H1 (cell line): ENCODE data around the gene DPH1. TPM values are rescaled to one million over a fixed set of nuclear protein-coding genes. Genes with fewer than 3 reads are reported as not detected.

ENCODE experiments used
- CTCF ChIA-PET: fragments of 300-600 bp; sonication (Branson Sonifier 250); formaldehyde crosslinking; loops from one replicate; lab custom pipeline; 2021; ENCODE audit not compliant: partially characterized antibody; lab: Charles Lee
- POLR2A ChIA-PET: fragments of 300-600 bp; sonication (Branson Sonifier 250); formaldehyde crosslinking; loops from one replicate; lab custom pipeline; 2021; ENCODE audit warnings: inconsistent platforms; ENCODE audit not compliant: partially characterized antibody; lab: Charles Lee
- DNase-seq, 2 experiments: peaks; one replicate each; pipeline versions ENCODE4 v3.0.0 to v3.0.0-alpha.2; 2010 to 2022; ENCODE audit warnings: low spot score in 2 of 2, low read depth in 1 of 2, mixed read lengths in 1 of 2
- FAIRE-seq: peaks from 2 replicates; lab custom pipeline; 2011; peaks lifted over from hg19 to GRCh38; lab: Jason Lieb, UNC
- H2AFZ ChIP-seq: 2 replicates; pipeline ENCODE4 v1.8.1; 2012; ENCODE audit warnings: low read length, inconsistent platforms
- H2AK5ac ChIP-seq: 2 replicates; pipeline ENCODE4 v1.6.1; 2013; ENCODE audit warnings: low read depth, low read length
- H2BK120ac ChIP-seq: replicated peaks from 2 replicates; pipeline ENCODE3; 2013; ENCODE audit warnings: low read depth, low read length, inconsistent platforms
- H2BK12ac ChIP-seq: 2 replicates; pipeline ENCODE4 v1.6.1; 2013; ENCODE audit warnings: low read depth, low read length
- H2BK15ac ChIP-seq: 2 replicates; pipeline ENCODE4 v1.6.1; 2013; ENCODE audit warnings: low read length
- H2BK20ac ChIP-seq: 2 replicates; pipeline ENCODE4 v1.6.1; 2013; ENCODE audit warnings: low read length
- H2BK5ac ChIP-seq: 2 replicates; pipeline ENCODE4 v1.6.1; 2013; ENCODE audit warnings: low read depth, low read length
- H3K14ac ChIP-seq: 2 replicates; pipeline ENCODE4 v1.6.1; 2013; ENCODE audit warnings: inconsistent platforms; ENCODE audit not compliant: insufficient read length
- H3K18ac ChIP-seq: 2 replicates; pipeline ENCODE4 v1.6.1; 2013; ENCODE audit warnings: low read length; ENCODE audit errors: extremely low read depth
- H3K23ac ChIP-seq: 2 replicates; pipeline ENCODE4 v1.6.1; 2013; ENCODE audit warnings: inconsistent platforms; ENCODE audit not compliant: insufficient read length
- H3K23me2 ChIP-seq: 2 replicates; pipeline ENCODE4 v1.6.1; 2013; ENCODE audit warnings: low read depth, low read length
- H3K27ac ChIP-seq: 2 replicates; pipeline ENCODE4 v1.6.1; 2011; ENCODE audit warnings: low read depth, low read length, inconsistent platforms
- H3K27me3 ChIP-seq, 4 experiments: replicated peaks in 1 of 4; 1 replicate in 1 of 4; 2 replicates in 3 of 4; pipeline versions ENCODE4 v1.6.1 to v1.8.1; 2011 to 2013; ENCODE audit warnings: low read length in 3 of 4, mild to moderate bottlenecking in 3 of 4, inconsistent platforms in 2 of 4, mixed read lengths in 2 of 4, moderate library complexity in 1 of 4; ENCODE audit not compliant: control insufficient read depth in 3 of 4, insufficient read depth in 3 of 4; ENCODE audit errors: extremely low read depth in 1 of 4
- H3K36me3 ChIP-seq, 4 experiments: 2 replicates each; pipeline versions ENCODE4 v1.6.1 to v1.8.1; 2011 to 2013; ENCODE audit warnings: mild to moderate bottlenecking in 4 of 4, low read length in 3 of 4, moderate library complexity in 2 of 4, control low read depth in 1 of 4, inconsistent platforms in 1 of 4; ENCODE audit not compliant: insufficient read depth in 4 of 4, control insufficient read depth in 2 of 4
- H3K4ac ChIP-seq: replicated peaks from 2 replicates; pipeline ENCODE3; 2013; ENCODE audit warnings: low read length, low read depth, mixed read lengths, inconsistent platforms; ENCODE audit not compliant: insufficient read length
- H3K4me1 ChIP-seq, 4 experiments: replicated peaks in 1 of 4; 1 replicate in 1 of 4; 2 replicates in 3 of 4; pipeline versions ENCODE4 v1.6.1 to v1.8.1; 2011 to 2013; ENCODE audit warnings: low read length in 3 of 4, inconsistent platforms in 2 of 4, mixed read lengths in 1 of 4; ENCODE audit not compliant: insufficient read depth in 4 of 4, control insufficient read depth in 3 of 4
- H3K4me2 ChIP-seq, 2 experiments: 2 replicates each; pipeline versions ENCODE4 v1.6.1 to v1.8.1; 2011 to 2013; ENCODE audit warnings: low read depth in 2 of 2, low read length in 2 of 2, control low read depth in 1 of 2, inconsistent platforms in 1 of 2, mild to moderate bottlenecking in 1 of 2; ENCODE audit not compliant: insufficient read depth in 1 of 2
- H3K4me3 ChIP-seq, 4 experiments: fragments of 200-600, 300-600 bp in 1 of 4; sonication (generic), shearing (Covaris generic), sonication (Bioruptor Twin) in 1 of 4; 2 replicates each; pipeline versions ENCODE4 v1.5.1 to v1.8.1; 2011 to 2016; ENCODE audit warnings: low read length in 4 of 4, low read depth in 3 of 4, control low read depth in 2 of 4, inconsistent platforms in 2 of 4, mild to moderate bottlenecking in 2 of 4, mixed read lengths in 1 of 4, moderate library complexity in 1 of 4; ENCODE audit not compliant: insufficient read depth in 2 of 4; ENCODE audit errors: extremely low read depth in 1 of 4
- H3K56ac ChIP-seq: replicated peaks from 2 replicates; pipeline ENCODE3; 2013; ENCODE audit warnings: low read depth, mild to moderate bottlenecking, mixed read lengths, low read length, inconsistent platforms; ENCODE audit not compliant: insufficient read length
- H3K79me1 ChIP-seq: 2 replicates; pipeline ENCODE4 v1.6.1; 2013; ENCODE audit warnings: low read depth, low read length, control low read depth
- H3K79me2 ChIP-seq, 2 experiments: 2 replicates each; pipeline versions ENCODE4 v1.6.1 to v1.8.1; 2012 to 2013; ENCODE audit warnings: low read length in 2 of 2, mild to moderate bottlenecking in 2 of 2, inconsistent platforms in 1 of 2; ENCODE audit not compliant: insufficient read depth in 2 of 2, control insufficient read depth in 1 of 2
- H3K9ac ChIP-seq, 4 experiments: replicated peaks in 1 of 4; 1 replicate in 1 of 4; 2 replicates in 3 of 4; pipeline versions ENCODE4 v1.6.1 to v1.8.1; 2011 to 2013; ENCODE audit warnings: low read depth in 3 of 4, low read length in 3 of 4, control low read depth in 2 of 4, mild to moderate bottlenecking in 2 of 4, moderate library complexity in 2 of 4, inconsistent platforms in 1 of 4; ENCODE audit errors: extremely low read depth in 1 of 4
- H3K9me3 ChIP-seq, 2 experiments: 2 replicates each; pipeline versions ENCODE4 v1.6.1 to v1.8.1; 2012 to 2013; ENCODE audit warnings: mild to moderate bottlenecking in 2 of 2, moderate library complexity in 2 of 2, control low read depth in 1 of 2, inconsistent platforms in 1 of 2, low read depth in 1 of 2, low read length in 1 of 2, mixed read lengths in 1 of 2; ENCODE audit not compliant: insufficient read depth in 2 of 2
- H4K20me1 ChIP-seq, 2 experiments: replicated peaks in 1 of 2; 2 replicates each; pipeline versions ENCODE3 to v1.8.1; 2011 to 2013; ENCODE audit warnings: inconsistent platforms in 2 of 2, low read length in 2 of 2, mild to moderate bottlenecking in 1 of 2; ENCODE audit not compliant: insufficient read depth in 2 of 2, control insufficient read depth in 1 of 2
- H4K5ac ChIP-seq: 2 replicates; pipeline ENCODE4 v1.6.1; 2013; ENCODE audit warnings: low read length, low read depth, mixed read lengths, inconsistent platforms; ENCODE audit not compliant: insufficient read length
- H4K8ac ChIP-seq: 2 replicates; pipeline ENCODE4 v1.8.0; 2013; ENCODE audit warnings: mild to moderate bottlenecking, moderate library complexity, low read length, inconsistent platforms; ENCODE audit not compliant: insufficient read depth; ENCODE audit errors: extremely low read depth
- H4K91ac ChIP-seq: replicated peaks from 2 replicates; pipeline ENCODE3; 2013; ENCODE audit warnings: low read length, mixed read lengths, inconsistent platforms; ENCODE audit not compliant: insufficient read length
- CHD1 ChIP-seq: IDR thresholded peaks from 2 replicates; pipeline ENCODE4 v1.6.1; 2012; ENCODE audit warnings: low read depth, low read length, improper control_type of control experiment
- CTBP2 ChIP-seq: IDR thresholded peaks from 2 replicates; pipeline ENCODE4 v1.7.0; 2011; ENCODE audit warnings: borderline replicate concordance, mild to moderate bottlenecking, moderate library complexity, mixed read lengths, low read length; ENCODE audit not compliant: insufficient read depth, insufficient read length
- EGR1 ChIP-seq: IDR thresholded peaks from 2 replicates; pipeline ENCODE4 v1.6.1; 2011; ENCODE audit warnings: low read depth, low read length, borderline replicate concordance
- KDM1A ChIP-seq: fragments of 200-600, 300-600 bp; sonication (generic); IDR thresholded peaks from 2 replicates; pipeline ENCODE4 v1.7.1; 2016; ENCODE audit warnings: mild to moderate bottlenecking, low read length, borderline replicate concordance
- KDM4A ChIP-seq: IDR thresholded peaks from one replicate; pipeline ENCODE4 v1.7.1; 2012; ENCODE audit warnings: low read depth, mild to moderate bottlenecking, moderate library complexity, low read length, inconsistent platforms; ENCODE audit not compliant: severe bottlenecking
- MAX ChIP-seq: IDR thresholded peaks from 2 replicates; pipeline ENCODE4 v1.6.1; 2012; ENCODE audit warnings: inconsistent platforms
- PHF8 ChIP-seq: fragments of 200-600 bp; sonication (generic); conservative IDR thresholded peaks from 2 replicates; pipeline ENCODE4 v1.7.1; 2012; ENCODE audit warnings: low read depth, mild to moderate bottlenecking, inconsistent platforms, low read length, moderate library complexity
- RBBP5 ChIP-seq: IDR thresholded peaks from 2 replicates; pipeline ENCODE4 v1.7.1; 2012; ENCODE audit warnings: low read depth, mild to moderate bottlenecking, inconsistent platforms, low read length, moderate library complexity, borderline replicate concordance
- SP1 ChIP-seq: IDR thresholded peaks from 2 replicates; pipeline ENCODE4 v1.6.1; 2011; ENCODE audit warnings: low read depth, low read length
- TAF1 ChIP-seq: IDR thresholded peaks from 2 replicates; pipeline ENCODE4 v1.6.1; 2011; ENCODE audit warnings: mild to moderate bottlenecking, low read depth, low read length
- TAF7 ChIP-seq: optimal IDR thresholded peaks from 2 replicates; pipeline ENCODE3; 2011; ENCODE audit warnings: low read depth, mild to moderate bottlenecking, inconsistent platforms, low read length, moderate library complexity, borderline replicate concordance
- WGBS, 2 experiments: shearing (Covaris generic) in 1 of 2; methylation state at CpG; one replicate each; pipeline versions ENCODE4 v1.1.6 to v1.1.7; 2013 to 2015; ENCODE audit warnings: low lambda C conversion rate in 2 of 2, mixed read lengths in 2 of 2, inconsistent platforms in 1 of 2, low coverage in 1 of 2, missing lambda C conversion rate in 1 of 2; ENCODE audit not compliant: insufficient replicate concordance in 2 of 2, insufficient coverage in 1 of 2, insufficient read length in 1 of 2; ENCODE audit errors: extremely low coverage in 1 of 2, missing lambda C conversion rate in 1 of 2; 5-methylcytosine and 5-hydroxymethylcytosine counted together
- polyA plus RNA-seq, 7 experiments: library from polyadenylated mRNA; depleted of rRNA in 3 of 7; stranded (reverse) in 5 of 7; unstranded in 2 of 7; fragments of >200 nt in 5 of 7; fragments of 200-250 nt in 2 of 7; gene quantifications; 1 replicate in 5 of 7; 2 replicates in 1 of 7; 4 replicates in 1 of 7; pipeline versions ENCODE4 v1.2.1 to v1.2.3, GENCODE V29; 2011 to 2013; ENCODE audit warnings: missing spikeins in 2 of 7, mixed read lengths in 2 of 7
- total RNA-seq: library from RNA; stranded (reverse); fragmentation: NEBNext Ultra II Directional; extraction: Animal tissue kit (Norgen Biotek cat#: 25700); gene quantifications from 2 replicates; pipeline ENCODE4 v1.2.1, GENCODE V29; 2021

Gene DPH1
- total and polyA plus RNA-seq, 2 of the 8 experiments (the other 6 are each of a cell fraction or from before 2014, with no cell fraction given), result 24.9 to 30.0 TPM

GRCh38 chr17:1997927-1998742 is 31.8 kb upstream of the DPH1 start:
- peak overlapping the region; percentile 73 to 79 for H3K4me2 ChIP-seq
- no peak overlapping the region for H3K27ac ChIP-seq
- H3K27me3 ChIP-seq, result peaks cover 8 to 28% (median 20%) of the 10 kb centered on the region in 4 experiments
- no peak overlapping the region for H3K4ac ChIP-seq
- DNase-seq (no peak), FAIRE-seq (no peak)
- H2AFZ ChIP-seq, result no peak overlapping the region
- no peak overlapping the region for H2BK20ac ChIP-seq
- H3K9me3 ChIP-seq, result no peaks in the 10 kb centered on the region
- H3K23ac ChIP-seq, result no peak overlapping the region
- no peak overlapping the region for H2AK5ac ChIP-seq
- no peak overlapping the region for H2BK5ac ChIP-seq
- 2% methylated on average over 50 of the region's 92 CpGs; no CpG with 5 or more reads in 1 of the 2 experiments for WGBS, 2 experiments
- H3K14ac ChIP-seq, result no peak overlapping the region
- CTCF ChIA-PET, result interaction anchor here (0.6 to 2.2 kb wide), 3 partner anchors 27 to 252 kb away, joined by 3 to 6 read pairs (median 3); partner anchors contain the start of gene RTN4RL1
- no peaks in the 10 kb centered on the region for H3K79me2 ChIP-seq
- H3K36me3 ChIP-seq, result no peaks in the 10 kb centered on the region
- no peak for TF ChIP-seq TAF7
- peak; percentile 33; the same call in 1 of the 2 replicates for TF ChIP-seq EGR1
- TF ChIP-seq TAF1, result no peak
- no peak for TF ChIP-seq MAX
- no peak for TF ChIP-seq SP1
- peak; percentile 8 for TF ChIP-seq CTBP2
- no peak for TF ChIP-seq CHD1
- TF ChIP-seq PHF8, result 0 out of 2 replicates have a peak, but pooled peaks have one; percentile 19
- TF ChIP-seq RBBP5, result peak; percentile 25; the same call in 1 of the 2 replicates
- peak; percentile 49 for TF ChIP-seq KDM4A
- TF ChIP-seq KDM1A, result peak; percentile 80; the same call in 1 of the 2 replicates
- no peak overlapping the region for H2BK120ac ChIP-seq
- H3K79me1 ChIP-seq, result no peaks in the 10 kb centered on the region
- H3K18ac ChIP-seq, result no peak overlapping the region; the same call in 1 of the 2 replicates
- H4K91ac ChIP-seq, result no peak overlapping the region
- no peak overlapping the region for H3K56ac ChIP-seq
- peak overlapping the region; percentile 35 to 63 (median 44) for H3K4me3 ChIP-seq
- no peak overlapping the region for H2BK12ac ChIP-seq
- no peak overlapping the region for H4K5ac ChIP-seq
- H4K20me1 ChIP-seq, result no peaks in the 10 kb centered on the region
- H3K9ac ChIP-seq, result no peak overlapping the region
- POLR2A ChIA-PET, result interaction anchor here (0.6 kb wide), 1 partner anchor 320 kb away, joined by 4 read pairs; no protein-coding TSS in a partner anchor
- H2BK15ac ChIP-seq, result no peak overlapping the region
- H3K4me1 ChIP-seq, result peaks cover 0 to 24% (median 12%) of the 10 kb centered on the region in 4 experiments; a peak in 6 of 7 replicates
- H3K23me2 ChIP-seq, result peaks cover 4% of the 10 kb centered on the region; the same call in 1 of the 2 replicates
- H4K8ac ChIP-seq, result no peak overlapping the region; the same call in 1 of the 2 replicates
